GM18507 (cell line): Measurements from ENCODE around the gene ATXN7L2.

Source experiments
- DNase-seq: peaks from one replicate; pipeline ENCODE4 v3.0.0; 2011; ENCODE audit warnings: low read depth; ENCODE audit not compliant: insufficient read length; ENCODE audit errors: extremely low spot score
- FAIRE-seq: peaks from 2 replicates; lab custom pipeline; 2011; peaks lifted over from hg19 to GRCh38; lab: Jason Lieb, UNC

ATXN7L2 gene

GRCh38 chr1:109537450-109538178 lies 53.9 kb downstream of the ATXN7L2 start:
- no peak for FAIRE-seq

GRCh38 chr1:109538827-109539555 lies 55.3 kb downstream of the ATXN7L2 start:
- FAIRE-seq = no peak
- no peak for DNase-seq

More at GRCh38 chr1:109537450-109538178, 53.9 kb downstream of the ATXN7L2 start:
- DNase-seq = no peak

- no peak for DNase-seq
- no peak for FAIRE-seq
These were observed 56.0 kb downstream of the ATXN7L2 start, which contains the start of gene GPR61 for GRCh38 chr1:109539676-109540075. TSS of gene GPR61 (plus strand) at chr1:109539872. CDS start at chr1:109543023, 3,151 bp downstream.

- DNase-seq (no peak), FAIRE-seq (no peak)
These were observed 57.4 kb downstream of the ATXN7L2 start for GRCh38 chr1:109541102-109541501.
